Psoas muscle (tissue), 8 donors: Measurements from ENCODE around the gene SPART. TPM values are rescaled to one million over a fixed set of nuclear protein-coding genes. Genes with fewer than 3 reads are reported as not detected.

Experiments used
- ATAC-seq, 4 donors: fragments of 200-7000 bp; cut with Tn5 transposase; one replicate each; pipeline ENCODE4 v1.9.1; 2020; ENCODE audit warnings: moderate library complexity in 3 of 4, mild to moderate bottlenecking in 2 of 4
- DNase-seq, 2 donors: peaks; one replicate each; pipeline ENCODE4 v3.0.0-alpha.2; 2020
- H3K27ac ChIP-seq: fragments of 200-600 bp; one replicate; pipeline ENCODE4 v1.8.0; 2022
- H3K27me3 ChIP-seq, 3 donors: fragments of 200-600 bp in 1 of 3; one replicate each; pipeline versions ENCODE4 v1.6.1 to v1.8.0; 2013 to 2022; ENCODE audit warnings: low read length in 2 of 3, mild to moderate bottlenecking in 2 of 3, moderate library complexity in 1 of 3; ENCODE audit not compliant: insufficient read depth in 3 of 3
- H3K36me3 ChIP-seq, 2 donors: fragments of 200-600 bp in 1 of 2; one replicate each; pipeline versions ENCODE4 v1.6.1 to v1.8.0; 2013 to 2022; ENCODE audit warnings: low read depth in 1 of 2, mild to moderate bottlenecking in 1 of 2, moderate library complexity in 1 of 2; ENCODE audit not compliant: insufficient read depth in 1 of 2
- H3K4me1 ChIP-seq: fragments of 200-600 bp; one replicate; pipeline ENCODE4 v1.8.0; 2022
- H3K4me3 ChIP-seq: fragments of 200-600 bp; one replicate; pipeline ENCODE4 v1.8.0; 2022; ENCODE audit warnings: mild to moderate bottlenecking
- H3K9me3 ChIP-seq: fragments of 200-600 bp; one replicate; pipeline ENCODE4 v1.8.0; 2022
- CTCF ChIP-seq: fragments of 200-600 bp; IDR thresholded peaks from one replicate; pipeline ENCODE4 v1.8.0; 2022; ENCODE audit warnings: antibody characterized with exemption
- WGBS, 3 donors: extraction: QIAGEN DNeasy Blood & Tissue Kit; methylation state at CpG; one replicate each; pipeline versions ENCODE4 v1.1.6 to v1.1.7; 2013; 5-methylcytosine and 5-hydroxymethylcytosine counted together
- intact Hi-C, 2 donors: fragments of 100-400 bp; cut with DNase I; formaldehyde crosslinking; loops; one replicate each; pipeline versions ENCODE4 v1.11.0 to v1.14.2; 2022
- polyA plus RNA-seq, 3 donors: library from polyadenylated mRNA; stranded (reverse); fragments of 200-250 nt; gene quantifications; one replicate each; pipeline ENCODE4 v1.2.3, GENCODE V29; 2013
- total RNA-seq, 4 donors: library from RNA; stranded (reverse); fragmentation: NEBNext Ultra II Directional in 2 of 4; extraction: Animal tissue kit (Norgen Biotek cat#: 25700) in 2 of 4; gene quantifications; one replicate each; pipeline versions ENCODE4 v1.2.1 to v1.2.4, GENCODE V29; 2021 to 2023
- donor health status: healthy with polysubstance abuse.
- donor health status: DM: no; HTN: no; CAD: no; lungs with moderate emphysema.
- donor health status: Bipolar disorder and iron deficiency.
- donor health status: healthy.
- donor health status: DM: yes; HTN: yes; CAD: no.
- donor health status: DM: no; HTN: no; CAD: no.
- donor health status: DM: no; HTN: no; CAD: no.
- donor health status: DM: yes; HTN: yes; CAD: no.

SPART gene
- total and polyA plus RNA-seq, 7 donors = 29.2 to 103 (median 44.0) TPM

DNA sequence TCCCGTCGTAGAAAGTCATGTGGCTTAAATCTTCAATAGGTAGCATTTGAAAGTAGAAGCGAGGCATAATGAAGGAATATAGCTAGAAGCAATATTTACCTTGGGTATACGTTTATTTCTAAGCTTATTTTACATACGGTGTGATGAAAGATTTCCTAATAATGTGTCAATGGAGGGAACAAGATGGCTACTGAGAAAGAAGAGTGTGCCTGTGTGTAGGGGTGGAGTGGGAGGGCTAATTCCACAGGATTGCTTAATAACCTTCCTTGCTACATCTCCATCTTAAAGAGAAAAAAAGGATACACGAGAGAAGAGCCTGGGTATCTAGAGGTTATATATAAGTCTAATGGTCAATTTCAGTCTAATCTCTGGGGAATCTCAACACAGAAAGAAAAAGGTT, 2.0 kb downstream of the SPART start:
- 60 to 73% (median 62%) methylated on average over 6 of the region's 6 CpGs for WGBS, 3 donors
- H3K27ac ChIP-seq = peak overlapping the region; percentile 95
- ATAC-seq = no peak

GRCh38 chr13:36343766-36344165, 2.4 kb downstream of the SPART start:
- DNase-seq (no peak), ATAC-seq (no peak)
- peaks cover 19% of the 10 kb centered on the region for H3K4me1 ChIP-seq
- peak overlapping the region; percentile 80 for H3K4me3 ChIP-seq
- intact Hi-C loops = no loop called here
- no peak for TF ChIP-seq CTCF
- no peaks in the 10 kb centered on the region for H3K9me3 ChIP-seq
- H3K27ac ChIP-seq = peak overlapping the region; percentile 95
- WGBS, 3 donors = 72 to 83% (median 74%) methylated on average over 3 of the region's 3 CpGs
- H3K27me3 ChIP-seq = no peaks in the 10 kb centered on the region
- H3K36me3 ChIP-seq = no peaks in the 10 kb centered on the region

More for the DNA sequence above, 2.0 kb downstream of the SPART start:
- H3K4me3 ChIP-seq = peak overlapping the region; percentile 80
- no peaks in the 10 kb centered on the region for H3K27me3 ChIP-seq
- no peak for TF ChIP-seq CTCF
- no peaks in the 10 kb centered on the region for H3K9me3 ChIP-seq
- DNase-seq = no peak
- no peaks in the 10 kb centered on the region for H3K36me3 ChIP-seq
- intact Hi-C loops = no loop called here
- H3K4me1 ChIP-seq = peaks cover 17% of the 10 kb centered on the region

DNA sequence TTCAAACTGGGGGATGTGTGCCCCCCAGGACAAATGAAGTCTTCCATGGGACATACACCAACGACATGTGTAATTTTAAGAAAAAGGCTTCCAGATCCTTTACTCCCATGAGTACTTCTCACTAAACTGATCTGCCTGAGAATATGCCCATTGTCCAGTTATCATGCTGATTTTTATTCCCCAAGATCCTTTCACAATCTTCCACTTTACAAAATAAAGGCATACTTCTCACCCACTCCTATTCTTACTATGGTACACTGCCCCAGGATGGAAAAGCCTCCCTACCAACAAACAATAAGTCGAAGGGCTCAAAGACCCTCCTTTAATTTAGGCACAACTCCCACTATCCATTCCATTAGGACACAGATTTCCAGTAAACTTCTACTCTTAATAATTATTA, 3.5 kb downstream of the SPART start:
- intact Hi-C loops = no loop called here
- no peak for DNase-seq
- no peak overlapping the region for H3K27ac ChIP-seq
- no peaks in the 10 kb centered on the region for H3K27me3 ChIP-seq
- no peak for ATAC-seq
- peaks cover 25% of the 10 kb centered on the region for H3K4me1 ChIP-seq
- TF ChIP-seq CTCF = no peak
- no peaks in the 10 kb centered on the region for H3K36me3 ChIP-seq
- no peaks in the 10 kb centered on the region for H3K9me3 ChIP-seq
- no peak overlapping the region for H3K4me3 ChIP-seq
- 75 to 76% (median 76%) methylated on average over 2 of the region's 2 CpGs for WGBS, 3 donors

DNA sequence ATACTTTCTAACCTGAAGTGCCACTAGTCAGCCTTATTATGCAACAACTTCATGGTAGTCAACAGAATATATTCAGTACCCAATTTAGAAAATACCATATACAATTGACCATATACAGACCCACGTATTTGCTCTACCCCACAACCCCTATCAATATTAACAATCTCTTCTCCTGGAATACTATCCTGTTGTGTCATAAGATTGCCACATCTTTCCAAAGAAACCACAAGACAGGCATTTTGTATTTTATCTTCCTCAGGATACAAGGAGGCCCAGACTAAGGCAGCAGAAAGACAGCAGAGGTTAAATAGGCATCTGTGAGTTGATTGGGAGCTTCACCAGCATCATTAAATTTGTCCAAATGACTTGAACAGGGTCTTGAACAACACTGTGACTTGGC, 4.5 kb downstream of the SPART start:
- Histone ChIP-seq H3K27me3 (no peaks in the 10 kb centered on the region), H3K9me3 (no peaks in the 10 kb centered on the region), H3K4me3 (no peak overlapping the region), H3K36me3 (no peaks in the 10 kb centered on the region), H3K27ac (no peak overlapping the region), H3K4me1 (peaks cover 27% of the 10 kb centered on the region)
- TF ChIP-seq CTCF = no peak
- no peak for ATAC-seq
- 69 to 88% (median 70%) methylated on average over 1 of the region's 1 CpG for WGBS, 3 donors
- intact Hi-C loops = no loop called here
- DNase-seq = no peak

DNA sequence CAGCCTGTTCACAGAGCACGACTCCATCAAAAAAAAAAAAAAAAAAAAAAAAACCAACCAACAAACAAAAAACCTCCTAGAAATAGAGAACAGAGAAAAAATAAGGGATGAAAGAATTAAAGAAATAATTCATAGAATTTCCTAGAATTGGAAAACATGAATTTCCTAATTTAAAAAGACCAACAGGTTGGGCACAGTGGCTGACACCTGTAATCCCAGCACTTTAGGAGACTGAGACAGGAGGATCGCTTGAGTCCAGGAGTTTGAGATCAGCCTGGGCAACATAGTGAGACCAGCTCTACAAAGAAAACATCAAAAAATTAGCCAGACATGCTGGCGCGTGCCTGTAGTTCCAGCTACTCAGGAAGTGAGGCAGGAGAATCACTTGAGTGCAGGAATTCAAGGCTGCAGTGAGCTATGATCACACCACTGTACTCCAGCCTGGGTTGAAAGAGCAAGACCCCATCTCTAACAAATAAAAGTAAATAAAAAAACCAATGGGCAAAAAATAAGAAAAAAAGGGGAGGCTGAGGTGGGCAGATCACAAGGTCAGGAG, 6.5 kb downstream of the SPART start:
- Histone ChIP-seq H3K27me3 (no peaks in the 10 kb centered on the region), H3K4me1 (peaks cover 40% of the 10 kb centered on the region), H3K9me3 (no peaks in the 10 kb centered on the region), H3K4me3 (no peak overlapping the region), H3K36me3 (peaks cover 0 to 9% of the 10 kb centered on the region in 2 donors), H3K27ac (no peak overlapping the region)
- no peak for DNase-seq
- no peak for ATAC-seq
- no peak for TF ChIP-seq CTCF
- 84 to 90% (median 88%) methylated on average over 4 of the region's 4 CpGs for WGBS, 3 donors
- intact Hi-C loops = no loop called here
